Body of pancreas (tissue), 4 donors: ENCODE measurements around the gene UBE4B. TPM values are rescaled to one million over a fixed set of nuclear protein-coding genes. Genes with fewer than 3 reads are reported as not detected.
"Not testable (repeated sequence)": the region's sequence is repeated elsewhere in the genome, so short reads cannot be mapped to it uniquely, and the experiment has no call there.

ENCODE experiments used
- ATAC-seq: fragments of 150-250 bp; one replicate; pipeline ENCODE4 v1.9.1; 2016
- DNase-seq, 4 donors: peaks; one replicate each; pipeline ENCODE4 v3.0.0-alpha.2; 2019
- H3K27ac ChIP-seq, 4 donors: fragments of 200-600 bp; sonication (generic); 1 replicate in 3 of 4; 2 replicates in 1 of 4; pipeline versions ENCODE4 v1.5.1 to v1.6.1; 2016 to 2019; ENCODE audit warnings: mild to moderate bottlenecking in 1 of 4, mixed read lengths in 1 of 4, moderate library complexity in 1 of 4
- H3K27me3 ChIP-seq, 2 donors: fragments of 200-600 bp; sonication (generic); one replicate each; pipeline ENCODE4 v1.6.0; 2016; ENCODE audit warnings: mild to moderate bottlenecking in 1 of 2
- H3K36me3 ChIP-seq, 2 donors: fragments of 200-600 bp; sonication (generic); replicated peaks in 1 of 2; 2 replicates each; pipeline ENCODE4 v1.5.1; 2016; ENCODE audit warnings: low read depth in 2 of 2; ENCODE audit not compliant: insufficient read depth in 1 of 2
- H3K4me1 ChIP-seq: fragments of 200-600 bp; sonication (generic); one replicate; pipeline ENCODE4 v1.6.0; 2016
- H3K4me3 ChIP-seq, 2 donors: fragments of 200-600 bp; sonication (generic); 1 replicate in 1 of 2; 2 replicates in 1 of 2; pipeline ENCODE4 v1.5.1; 2016 to 2019
- H3K9me3 ChIP-seq, 3 donors: fragments of 200-600 bp; sonication (generic); 1 replicate in 2 of 3; 2 replicates in 1 of 3; pipeline ENCODE4 v1.5.1; 2016
- CTCF ChIP-seq, 7 experiments: fragments of 450-650 bp in 4 of 7; fragments of 200-600 bp in 3 of 7; sonication (generic) in 3 of 7; IDR thresholded peaks; one replicate each; pipeline ENCODE4 v1.5.1; 2016 to 2019; ENCODE audit warnings: antibody characterized with exemption in 7 of 7
- POLR2A ChIP-seq, 3 donors: fragments of 450-650 bp; IDR thresholded peaks; one replicate each; pipeline ENCODE4 v1.6.1; 2016; ENCODE audit warnings: antibody characterized with exemption in 3 of 3, mild to moderate bottlenecking in 2 of 3
- WGBS, 2 donors: methylation state at CpG; one replicate each; pipeline ENCODE4 v1.1.5; 2017; 5-methylcytosine and 5-hydroxymethylcytosine counted together
- intact Hi-C: fragments of 100-400 bp; cut with DNase I; formaldehyde crosslinking; loops from one replicate; pipeline ENCODE4 v1.15.1; 2023
- total RNA-seq, 2 donors: library from RNA; depleted of rRNA; stranded (reverse); fragments of >200 nt; gene quantifications; one replicate each; pipeline ENCODE4 v1.1.0, GENCODE V29; 2016

The UBE4B gene
- total RNA-seq, 2 donors from 2014 or later: 43.8 to 57.0 TPM

- H3K27me3 ChIP-seq: no peaks in the 10 kb centered on the region
- 29 to 30% methylated on average over 4 of the region's 4 CpGs for WGBS, 2 donors
- H3K27ac ChIP-seq: no peak overlapping the region
Measured at GRCh38 chr1:10007169-10007568, 25.6 kb upstream of the UBE4B start.

GRCh38 chr1:10014016-10014415 is 18.7 kb upstream of the UBE4B start:
- H3K27me3 ChIP-seq: no peaks in the 10 kb centered on the region
- H3K9me3 ChIP-seq: no peaks in the 10 kb centered on the region
- TF ChIP-seq POLR2A (IDR thresholded peaks at IDR 0.05) (no peak), CTCF (IDR thresholded peaks at IDR 0.05) (no peak)
- DNase-seq: no peak
- intact Hi-C loops: no loop called here
- 72 to 86% methylated on average over 5 of the region's 5 CpGs for WGBS, 2 donors
- H3K36me3 ChIP-seq: no peaks in the 10 kb centered on the region
- H3K4me3 ChIP-seq: no peak overlapping the region
- no peak for ATAC-seq
- no peak overlapping the region for H3K27ac ChIP-seq
- no peaks in the 10 kb centered on the region for H3K4me1 ChIP-seq

More at GRCh38 chr1:10007169-10007568, 25.6 kb upstream of the UBE4B start:
- H3K9me3 ChIP-seq: no peaks in the 10 kb centered on the region
- H3K36me3 ChIP-seq: no peaks in the 10 kb centered on the region
- intact Hi-C loops: no loop called here
- H3K4me1 ChIP-seq: peaks cover 6% of the 10 kb centered on the region
- H3K4me3 ChIP-seq: no peak overlapping the region
- ATAC-seq (peak; percentile 65), DNase-seq (peak; percentile 67 to 82 (median 73))
- no peak for TF ChIP-seq POLR2A (IDR thresholded peaks at IDR 0.05)
- peak in 2 of 7 experiments; percentile 5 for TF ChIP-seq CTCF (IDR thresholded peaks at IDR 0.05)

GRCh38 chr1:10019561-10019960 is 13.2 kb upstream of the UBE4B start:
- DNase-seq (no peak), ATAC-seq (no peak)
- intact Hi-C loops: no loop called here
- H3K36me3 ChIP-seq: no peaks in the 10 kb centered on the region
- H3K4me3 ChIP-seq: no peak overlapping the region
- H3K4me1 ChIP-seq: no peaks in the 10 kb centered on the region
- H3K9me3 ChIP-seq: no peaks in the 10 kb centered on the region
- H3K27me3 ChIP-seq: no peaks in the 10 kb centered on the region
- TF ChIP-seq POLR2A (IDR thresholded peaks at IDR 0.05): no peak
- no peak for TF ChIP-seq CTCF (IDR thresholded peaks at IDR 0.05)
- no peak overlapping the region for H3K27ac ChIP-seq

- H3K36me3 ChIP-seq: no peaks in the 10 kb centered on the region
- DNase-seq: no peak
- H3K27ac ChIP-seq: no peak overlapping the region
- no peak for ATAC-seq
- no peak for TF ChIP-seq POLR2A (IDR thresholded peaks at IDR 0.05)
- TF ChIP-seq CTCF (IDR thresholded peaks at IDR 0.05): no peak
- no peaks in the 10 kb centered on the region for H3K9me3 ChIP-seq
- H3K4me3 ChIP-seq: no peak overlapping the region
- H3K4me1 ChIP-seq: no peaks in the 10 kb centered on the region
- H3K27me3 ChIP-seq: no peaks in the 10 kb centered on the region
- WGBS, 2 donors: 58 to 77% methylated on average over 3 of the region's 3 CpGs
- intact Hi-C loops: loop anchor here (10.0 kb wide), 1 partner anchor 145 kb away; no protein-coding TSS in a partner anchor
Measured at GRCh38 chr1:10020086-10020485, 12.7 kb upstream of the UBE4B start.

- 50 to 75% methylated on average over 1 to 2 of the region's 2 CpGs for WGBS, 2 donors
- not testable (repeated sequence) for DNase-seq
- intact Hi-C loops: loop anchor here (10.0 kb wide), 1 partner anchor 146 kb away; no protein-coding TSS in a partner anchor
Measured at GRCh38 chr1:10020678-10021077, 12.1 kb upstream of the UBE4B start.

GRCh38 chr1:10021992-10022391 is 10.8 kb upstream of the UBE4B start:
- not testable (repeated sequence) for H3K9me3 ChIP-seq, ATAC-seq, H3K4me1 ChIP-seq, DNase-seq, H3K27ac ChIP-seq, H3K4me3 ChIP-seq, H3K36me3 ChIP-seq, H3K27me3 ChIP-seq
- intact Hi-C loops: loop anchor here (10.0 kb wide), 1 partner anchor 147 kb away; no protein-coding TSS in a partner anchor
- 85 to 90% methylated on average over 4 of the region's 4 CpGs for WGBS, 2 donors

More at GRCh38 chr1:10020678-10021077, 12.1 kb upstream of the UBE4B start:
- H3K36me3 ChIP-seq, H3K4me3 ChIP-seq, ATAC-seq, H3K27me3 ChIP-seq, H3K9me3 ChIP-seq, H3K27ac ChIP-seq, H3K4me1 ChIP-seq: not testable (repeated sequence)
